Bronchial epithelial cell (primary cell): ENCODE measurements around the gene ZFYVE1. TPM values are rescaled to one million over a fixed set of nuclear protein-coding genes. Genes with fewer than 3 reads are reported as not detected.

ENCODE experiments used
- DNase-seq: peaks from one replicate; pipeline ENCODE4 v3.0.0-alpha.2; 2010; ENCODE audit warnings: low read depth
- FAIRE-seq: peaks from 2 replicates; lab custom pipeline; 2011; peaks lifted over from hg19 to GRCh38; lab: Jason Lieb, UNC
- H3K27me3 ChIP-seq: 2 replicates; pipeline ENCODE4 v1.5.1; 2011; ENCODE audit warnings: low read length; ENCODE audit not compliant: control insufficient read depth, insufficient read depth
- H3K36me3 ChIP-seq: 2 replicates; pipeline ENCODE4 v1.5.1; 2011; ENCODE audit warnings: low read length; ENCODE audit not compliant: control insufficient read depth, insufficient read depth
- H3K4me3 ChIP-seq: 2 replicates; pipeline ENCODE4 v1.5.1; 2011; ENCODE audit warnings: mild to moderate bottlenecking, low read depth, low read length, control low read depth
- CTCF ChIP-seq: IDR thresholded peaks from 2 replicates; pipeline ENCODE4 v1.5.1; 2011; ENCODE audit warnings: mild to moderate bottlenecking, moderate library complexity, low read length, control low read depth, inconsistent platforms; ENCODE audit not compliant: insufficient read depth, severe bottlenecking
- total RNA-seq: library from RNA; depleted of rRNA; stranded (reverse); fragments of >200 nt; gene quantifications from 2 replicates; pipeline ENCODE4 v1.2.1, GENCODE V29; 2014

Gene ZFYVE1
- 11.3 and 13.6 TPM in 2 replicates for total RNA-seq

- peak; percentile 99 for DNase-seq
- Histone ChIP-seq H3K36me3 (peaks cover 8% of the 10 kb centered on the region), H3K4me3 (peak within 1 kb of the TSS; percentile 86), H3K27me3 (no peaks in the 10 kb centered on the region)
- FAIRE-seq = peak; percentile 93
- TF ChIP-seq CTCF = no peak
These were observed at the start of gene ZFYVE1 for GRCh38 chr14:73026845-73027542. ZFYVE1 (minus strand) TSS chr14:73027106; CDS start chr14:73024508, 2,598 bp downstream.

- no peak for TF ChIP-seq CTCF
- FAIRE-seq = no peak
- peaks cover 4% of the 10 kb centered on the region for H3K36me3 ChIP-seq
- DNase-seq = no peak
- no peak overlapping the region for H3K4me3 ChIP-seq
- H3K27me3 ChIP-seq = no peaks in the 10 kb centered on the region
These were observed 42.7 kb upstream of the ZFYVE1 start for GRCh38 chr14:73069585-73069984.

GRCh38 chr14:73058922-73059673, 32.2 kb upstream of the ZFYVE1 start:
- FAIRE-seq = no peak

GRCh38 chr14:73058224-73058921, 31.5 kb upstream of the ZFYVE1 start, which contains the start of gene RBM25:
RBM25 (plus strand) TSS chr14:73058534; CDS start chr14:73071642, 13,108 bp downstream.
- H3K36me3 ChIP-seq = peaks cover 2% of the 10 kb centered on the region
- DNase-seq (peak; percentile 97), FAIRE-seq (peak; percentile 40)
- peak; percentile 1 for TF ChIP-seq CTCF
- no peaks in the 10 kb centered on the region for H3K27me3 ChIP-seq
- peak within 1 kb of the TSS; percentile 97 for H3K4me3 ChIP-seq

More at GRCh38 chr14:73058922-73059673, 32.2 kb upstream of the ZFYVE1 start:
- peak overlapping the region; percentile 97 for H3K4me3 ChIP-seq
- no peaks in the 10 kb centered on the region for H3K27me3 ChIP-seq
- TF ChIP-seq CTCF = no peak
- DNase-seq = peak; percentile 25
- H3K36me3 ChIP-seq = peaks cover 3% of the 10 kb centered on the region

GRCh38 chr14:73057944-73058223, 31.0 kb upstream of the ZFYVE1 start:
- no peak for TF ChIP-seq CTCF
- Histone ChIP-seq H3K36me3 (peaks cover 2% of the 10 kb centered on the region), H3K27me3 (no peaks in the 10 kb centered on the region), H3K4me3 (peak overlapping the region; percentile 97)
- FAIRE-seq (no peak), DNase-seq (no peak)
